ENCODE results near the gene SV2B.

Gene SV2B

GRCh38 chr15:91235376-91235775 is 135.3 kb downstream of the SV2B start:
- ChIA-PET CTCF (interaction anchor here (0.6 to 5.0 kb wide), 7 partner anchors 8 to 543 kb away, joined by 3 to 62 read pairs (median 4); no protein-coding TSS in a partner anchor), POLR2A (no interaction called here)
- Histone ChIP-seq H3K27ac (ENCODE audit: extremely low read depth, low read depth, low read length) (no peak overlapping the region), H3K9me3 (ENCODE audit: control insufficient read depth, insufficient read depth, low read depth, low read length) (no peaks in the 10 kb centered on the region), H3K4me1 (ENCODE audit: control insufficient read depth, insufficient read depth, low read length) (no peaks in the 10 kb centered on the region), H3K4me3 (ENCODE audit: low read depth, low read length) (no peak overlapping the region), H3K36me3 (ENCODE audit: control insufficient read depth in 2 of 2, insufficient read depth in 1 of 2, low read length in 2 of 2) (no peaks in the 10 kb centered on the region)
- TF ChIP-seq, protein P1, sequence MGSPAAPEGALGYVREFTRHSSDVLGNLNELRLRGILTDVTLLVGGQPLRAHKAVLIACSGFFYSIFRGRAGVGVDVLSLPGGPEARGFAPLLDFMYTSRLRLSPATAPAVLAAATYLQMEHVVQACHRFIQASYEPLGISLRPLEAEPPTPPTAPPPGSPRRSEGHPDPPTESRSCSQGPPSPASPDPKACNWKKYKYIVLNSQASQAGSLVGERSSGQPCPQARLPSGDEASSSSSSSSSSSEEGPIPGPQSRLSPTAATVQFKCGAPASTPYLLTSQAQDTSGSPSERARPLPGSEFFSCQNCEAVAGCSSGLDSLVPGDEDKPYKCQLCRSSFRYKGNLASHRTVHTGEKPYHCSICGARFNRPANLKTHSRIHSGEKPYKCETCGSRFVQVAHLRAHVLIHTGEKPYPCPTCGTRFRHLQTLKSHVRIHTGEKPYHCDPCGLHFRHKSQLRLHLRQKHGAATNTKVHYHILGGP (tag by site-specific recombination; IDR thresholded peaks at IDR 0.05), result no peak
- TF ChIP-seq ZNF19 (tag by site-specific recombination; IDR thresholded peaks at IDR 0.05; ENCODE audit: low read depth) (no peak), MEIS1 (CRISPR knock-in tag; IDR thresholded peaks at IDR 0.05; ENCODE audit: borderline replicate concordance) (no peak), PRDM10 (tag by site-specific recombination; IDR thresholded peaks at IDR 0.05) (no peak), MZF1 (tag by site-specific recombination; IDR thresholded peaks at IDR 0.05; ENCODE audit: borderline replicate concordance) (no peak), ZNF596 (tag by site-specific recombination; IDR thresholded peaks at IDR 0.05) (no peak), WT1 (tag by site-specific recombination; IDR thresholded peaks at IDR 0.05) (no peak), PATZ1 (tag by site-specific recombination; IDR thresholded peaks at IDR 0.05) (no peak), KLF8 (tag by site-specific recombination; IDR thresholded peaks at IDR 0.05) (no peak), ZNF18 (tag by site-specific recombination; IDR thresholded peaks at IDR 0.05) (no peak)
- TF ChIP-seq, protein P2, sequence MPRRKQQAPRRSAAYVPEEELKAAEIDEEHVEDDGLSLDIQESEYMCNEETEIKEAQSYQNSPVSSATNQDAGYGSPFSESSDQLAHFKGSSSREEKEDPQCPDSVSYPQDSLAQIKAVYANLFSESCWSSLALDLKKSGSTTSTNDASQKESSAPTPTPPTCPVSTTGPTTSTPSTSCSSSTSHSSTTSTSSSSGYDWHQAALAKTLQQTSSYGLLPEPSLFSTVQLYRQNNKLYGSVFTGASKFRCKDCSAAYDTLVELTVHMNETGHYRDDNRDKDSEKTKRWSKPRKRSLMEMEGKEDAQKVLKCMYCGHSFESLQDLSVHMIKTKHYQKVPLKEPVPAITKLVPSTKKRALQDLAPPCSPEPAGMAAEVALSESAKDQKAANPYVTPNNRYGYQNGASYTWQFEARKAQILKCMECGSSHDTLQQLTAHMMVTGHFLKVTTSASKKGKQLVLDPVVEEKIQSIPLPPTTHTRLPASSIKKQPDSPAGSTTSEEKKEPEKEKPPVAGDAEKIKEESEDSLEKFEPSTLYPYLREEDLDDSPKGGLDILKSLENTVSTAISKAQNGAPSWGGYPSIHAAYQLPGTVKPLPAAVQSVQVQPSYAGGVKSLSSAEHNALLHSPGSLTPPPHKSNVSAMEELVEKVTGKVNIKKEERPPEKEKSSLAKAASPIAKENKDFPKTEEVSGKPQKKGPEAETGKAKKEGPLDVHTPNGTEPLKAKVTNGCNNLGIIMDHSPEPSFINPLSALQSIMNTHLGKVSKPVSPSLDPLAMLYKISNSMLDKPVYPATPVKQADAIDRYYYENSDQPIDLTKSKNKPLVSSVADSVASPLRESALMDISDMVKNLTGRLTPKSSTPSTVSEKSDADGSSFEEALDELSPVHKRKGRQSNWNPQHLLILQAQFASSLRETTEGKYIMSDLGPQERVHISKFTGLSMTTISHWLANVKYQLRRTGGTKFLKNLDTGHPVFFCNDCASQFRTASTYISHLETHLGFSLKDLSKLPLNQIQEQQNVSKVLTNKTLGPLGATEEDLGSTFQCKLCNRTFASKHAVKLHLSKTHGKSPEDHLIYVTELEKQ (tag by site-specific recombination; IDR thresholded peaks at IDR 0.05; ENCODE audit: borderline replicate concordance), result no peak

GRCh38 chr15:91237445-91237844 is 137.4 kb downstream of the SV2B start:
- POLR2A ChIA-PET, result no interaction called here
- Histone ChIP-seq H3K27ac (ENCODE audit: extremely low read depth, low read depth, low read length) (no peak overlapping the region), H3K36me3 (ENCODE audit: control insufficient read depth in 2 of 2, insufficient read depth in 1 of 2, low read length in 2 of 2) (no peaks in the 10 kb centered on the region), H3K9me3 (ENCODE audit: control insufficient read depth, insufficient read depth, low read depth, low read length) (no peaks in the 10 kb centered on the region; the same call in 1 of the 2 replicates), H3K4me1 (ENCODE audit: control insufficient read depth, insufficient read depth, low read length) (no peaks in the 10 kb centered on the region), H3K4me3 (ENCODE audit: low read depth, low read length) (no peak overlapping the region)
- CTCF ChIA-PET, result interaction anchor here (0.6 to 5.0 kb wide), 8 partner anchors 10 to 305 kb away, joined by 3 to 62 read pairs (median 3); no protein-coding TSS in a partner anchor
- no peak for TF ChIP-seq ZNF791 (tag by site-specific recombination; IDR thresholded peaks at IDR 0.05)
- no peak for TF ChIP-seq ZSCAN30 (tag by site-specific recombination; IDR thresholded peaks at IDR 0.05)
- no peak for TF ChIP-seq ZBTB1 (tag by site-specific recombination; IDR thresholded peaks at IDR 0.05)
- no peak for TF ChIP-seq TCF7L2 (IDR thresholded peaks at IDR 0.05; ENCODE audit: borderline replicate concordance, low read depth, low read length)
- no peak for TF ChIP-seq SALL2 (tag by site-specific recombination; IDR thresholded peaks at IDR 0.05; ENCODE audit: borderline replicate concordance)
- TF ChIP-seq, protein P3, sequence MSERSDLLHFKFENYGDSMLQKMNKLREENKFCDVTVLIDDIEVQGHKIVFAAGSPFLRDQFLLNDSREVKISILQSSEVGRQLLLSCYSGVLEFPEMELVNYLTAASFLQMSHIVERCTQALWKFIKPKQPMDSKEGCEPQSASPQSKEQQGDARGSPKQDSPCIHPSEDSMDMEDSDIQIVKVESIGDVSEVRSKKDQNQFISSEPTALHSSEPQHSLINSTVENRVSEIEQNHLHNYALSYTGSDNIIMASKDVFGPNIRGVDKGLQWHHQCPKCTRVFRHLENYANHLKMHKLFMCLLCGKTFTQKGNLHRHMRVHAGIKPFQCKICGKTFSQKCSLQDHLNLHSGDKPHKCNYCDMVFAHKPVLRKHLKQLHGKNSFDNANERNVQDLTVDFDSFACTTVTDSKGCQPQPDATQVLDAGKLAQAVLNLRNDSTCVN (tag by site-specific recombination; optimal IDR thresholded peaks at IDR 0.05), result no peak
- no peak for TF ChIP-seq ZNF548 (tag by site-specific recombination; IDR thresholded peaks at IDR 0.05)
